GM12891 (cell line): Measurements from ENCODE around the gene IGFBP6.

ENCODE experiments used
- PAX5 ChIP-seq: IDR thresholded peaks from 2 replicates; pipeline ENCODE4 v1.6.1; 2011; ENCODE audit warnings: low read length, moderate library complexity, mild to moderate bottlenecking; ENCODE audit not compliant: insufficient read depth, severe bottlenecking
- POLR2A ChIP-seq: IDR thresholded peaks from 2 replicates; pipeline ENCODE4 v1.6.1; 2011; ENCODE audit warnings: low read depth, low read length, control low read depth
- POLR2AphosphoS5 ChIP-seq: IDR thresholded peaks from 2 replicates; pipeline ENCODE4 v1.6.1; 2011; ENCODE audit warnings: low read depth, low read length, control low read depth
- TAF1 ChIP-seq: IDR thresholded peaks from 2 replicates; pipeline ENCODE4 v1.6.1; 2011; ENCODE audit warnings: low read depth, low read length, control low read depth

DNA sequence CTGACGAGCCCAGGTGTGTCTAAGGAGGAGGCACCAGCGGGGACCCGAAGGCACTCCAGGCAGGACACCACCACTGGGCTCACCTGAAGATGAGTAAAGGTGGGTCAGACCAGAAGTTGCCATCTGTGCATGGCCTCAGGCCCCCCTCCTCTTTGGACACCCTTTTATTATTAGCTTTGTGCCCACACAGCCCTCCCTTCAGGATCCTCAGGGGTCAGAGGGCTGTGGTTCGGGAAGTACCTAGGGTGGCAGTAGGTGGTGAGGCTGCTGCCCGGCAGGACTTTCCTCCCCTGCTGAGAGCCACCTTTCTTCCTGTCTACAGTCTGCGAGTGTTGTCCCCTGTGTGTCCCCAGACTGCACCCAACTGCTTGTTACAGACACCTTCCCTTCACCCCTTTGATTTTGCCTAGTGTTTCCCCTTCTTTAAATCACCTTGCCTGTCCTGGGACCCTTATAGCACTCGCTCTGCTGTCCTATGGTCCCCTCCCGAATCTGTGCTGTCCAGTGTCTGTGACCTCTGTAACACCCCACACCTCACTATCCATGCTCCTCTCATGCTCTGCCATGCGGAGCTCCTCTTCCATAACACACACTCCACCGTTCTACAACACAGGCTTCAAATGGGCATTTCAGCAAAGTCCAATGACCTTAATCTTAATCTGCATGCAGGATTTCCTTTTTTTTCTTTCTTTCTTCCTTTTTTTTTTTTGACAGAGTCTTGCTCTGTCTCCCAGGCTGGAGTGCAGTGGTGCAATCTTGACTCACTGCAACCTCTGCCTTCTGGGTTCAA is 31.5 kb downstream of the IGFBP6 start:
- no peak for TF ChIP-seq POLR2A
- TF ChIP-seq POLR2AphosphoS5, result no peak
- no peak for TF ChIP-seq PAX5
- no peak for TF ChIP-seq TAF1
